SK-N-SH (cell line): ENCODE data around the gene SVBP. TPM values are rescaled to one million over a fixed set of nuclear protein-coding genes. Genes with fewer than 3 reads are reported as not detected.

Experiments
- CTCF ChIA-PET: fragments of 300-600, 350-600 bp; formaldehyde crosslinking; extraction: SDS; loops from one replicate; lab custom pipeline; 2021; lab: Yijun Ruan, JAX
- POLR2A ChIA-PET: fragments of 350-600 bp; sonication (Branson Sonifier 250); formaldehyde crosslinking; extraction: SDS; loops from one replicate; lab custom pipeline; 2020; ENCODE audit warnings: antibody characterized with exemption, inconsistent platforms; lab: Yijun Ruan, JAX
- DNase-seq: peaks from one replicate; pipeline ENCODE4 v3.0.0; 2012
- H2AFZ ChIP-seq: fragments of 200-600 bp; sonication (generic); 2 replicates; pipeline ENCODE4 v1.8.1; 2016; ENCODE audit warnings: antibody characterized with exemption, mild to moderate bottlenecking, low read depth
- H3F3A ChIP-seq: fragments of 200-600 bp; sonication (generic); replicated peaks from 2 replicates; pipeline ENCODE3; 2016; ENCODE audit warnings: antibody characterized with exemption, mild to moderate bottlenecking; ENCODE audit not compliant: insufficient read depth
- H3K27ac ChIP-seq, 2 experiments: fragments of 200-500 bp in 1 of 2; fragments of 200-600 bp in 1 of 2; sonication (Bioruptor generic) in 1 of 2; sonication (generic), shearing (Covaris generic) in 1 of 2; 2 replicates each; pipeline versions ENCODE4 v1.5.1 to v1.6.1; 2014 to 2016; ENCODE audit warnings: low read depth in 2 of 2, inconsistent platforms in 1 of 2, low read length in 1 of 2, mild to moderate bottlenecking in 1 of 2, mixed read lengths in 1 of 2
- H3K27me3 ChIP-seq: fragments of 200-600 bp; sonication (generic), shearing (Covaris generic); 2 replicates; pipeline ENCODE4 v1.6.1; 2016; ENCODE audit warnings: mixed run types; ENCODE audit not compliant: insufficient read depth
- H3K36me3 ChIP-seq, 2 experiments: fragments of 200-500 bp in 1 of 2; fragments of 200-600 bp in 1 of 2; sonication (Bioruptor generic) in 1 of 2; sonication (generic) in 1 of 2; replicated peaks in 1 of 2; 2 replicates each; pipeline versions ENCODE3 to v1.5.1; 2014 to 2016; ENCODE audit warnings: low read length in 1 of 2, mild to moderate bottlenecking in 1 of 2; ENCODE audit not compliant: insufficient read depth in 2 of 2, control insufficient read depth in 1 of 2
- H3K4me1 ChIP-seq, 2 experiments: fragments of 200-500 bp in 1 of 2; fragments of 200-600 bp in 1 of 2; sonication (Bioruptor generic) in 1 of 2; sonication (generic), shearing (Covaris generic) in 1 of 2; 2 replicates each; pipeline versions ENCODE4 v1.5.1 to v1.6.1; 2014 to 2016; ENCODE audit warnings: low read depth in 1 of 2, low read length in 1 of 2, mixed run types in 1 of 2; ENCODE audit not compliant: insufficient read depth in 2 of 2, control insufficient read depth in 1 of 2
- H3K4me2 ChIP-seq: fragments of 200-600 bp; sonication (generic), shearing (Covaris generic); 2 replicates; pipeline ENCODE4 v1.6.1; 2017; ENCODE audit warnings: mixed run types
- H3K4me3 ChIP-seq, 2 experiments: fragments of 200-500 bp in 1 of 2; fragments of 200-600 bp in 1 of 2; sonication (Bioruptor generic) in 1 of 2; sonication (generic), shearing (Covaris generic) in 1 of 2; 2 replicates each; pipeline versions ENCODE4 v1.5.1 to v1.8.1; 2014 to 2016; ENCODE audit warnings: low read depth in 2 of 2, inconsistent platforms in 1 of 2, low read length in 1 of 2, mild to moderate bottlenecking in 1 of 2, mixed read lengths in 1 of 2, moderate library complexity in 1 of 2
- H3K79me2 ChIP-seq: fragments of 200-600 bp; sonication (generic); 2 replicates; pipeline ENCODE4 v1.8.1; 2017; ENCODE audit warnings: mild to moderate bottlenecking; ENCODE audit not compliant: insufficient read depth
- H3K9ac ChIP-seq: fragments of 200-600 bp; sonication (generic); 2 replicates; pipeline ENCODE4 v1.6.1; 2017; ENCODE audit warnings: mixed run types
- H3K9me2 ChIP-seq: fragments of 200-600 bp; sonication (generic); 2 replicates; pipeline ENCODE4 v1.6.1; 2017; ENCODE audit warnings: mixed run types
- H3K9me3 ChIP-seq: fragments of 200-600 bp; sonication (generic); 2 replicates; pipeline ENCODE4 v1.6.1; 2017; ENCODE audit warnings: mixed run types, mild to moderate bottlenecking, moderate library complexity
- H4K20me1 ChIP-seq: fragments of 200-600 bp; sonication (generic); 2 replicates; pipeline ENCODE4 v1.6.1; 2017; ENCODE audit warnings: mild to moderate bottlenecking, mixed run types; ENCODE audit not compliant: insufficient read depth
- EP300 ChIP-seq, 2 experiments: IDR thresholded peaks; 2 replicates each; pipeline versions ENCODE4 v1.4.0 to v1.6.1; 2012; ENCODE audit warnings: borderline replicate concordance in 1 of 2, low read depth in 1 of 2, low read length in 1 of 2
- EZH2phosphoT487 ChIP-seq: fragments of 200-600 bp; sonication (generic); IDR thresholded peaks from 2 replicates; pipeline ENCODE4 v1.6.1; 2017; ENCODE audit warnings: low read depth, mixed run types, mild to moderate bottlenecking, antibody characterized with exemption, moderate library complexity, borderline replicate concordance
- FOSL2 ChIP-seq: IDR thresholded peaks from 2 replicates; pipeline ENCODE4 v1.4.0; 2012; ENCODE audit warnings: low read depth, mild to moderate bottlenecking, moderate library complexity, borderline replicate concordance
- FOXJ3 ChIP-seq: sonication (generic); formaldehyde crosslinking; IDR thresholded peaks from 2 replicates; pipeline ENCODE4 v1.5.1; 2020; ENCODE audit warnings: mild to moderate bottlenecking, missing genetic modification reagents
- MEF2A ChIP-seq: IDR thresholded peaks from 2 replicates; pipeline ENCODE4 v1.4.0; 2012; ENCODE audit warnings: low read depth, borderline replicate concordance
- MXI1 ChIP-seq: IDR thresholded peaks from 2 replicates; pipeline ENCODE4 v1.6.1; 2012; ENCODE audit warnings: mild to moderate bottlenecking, low read depth, low read length, improper control_type of control experiment
- SIN3A ChIP-seq: IDR thresholded peaks from 2 replicates; pipeline ENCODE4 v1.6.1; 2012; ENCODE audit warnings: low read depth, mild to moderate bottlenecking, low read length, moderate library complexity, borderline replicate concordance
- SMC3 ChIP-seq: IDR thresholded peaks from 2 replicates; pipeline ENCODE4 v1.6.1; 2012; ENCODE audit warnings: low read depth, low read length, improper control_type of control experiment
- TCF12 ChIP-seq: IDR thresholded peaks from 2 replicates; pipeline ENCODE4 v1.4.0; 2012
- YY1 ChIP-seq: IDR thresholded peaks from 2 replicates; pipeline ENCODE4 v1.4.0; 2012; ENCODE audit warnings: low read depth, mild to moderate bottlenecking
- WGBS: methylation state at CpG from one replicate; pipeline ENCODE4 v1.1.6; 2017; ENCODE audit warnings: low lambda C conversion rate; 5-methylcytosine and 5-hydroxymethylcytosine counted together
- polyA plus RNA-seq, 3 experiments: library from polyadenylated mRNA; depleted of rRNA; stranded (reverse); fragments of >200 nt; gene quantifications; 2 replicates each; pipeline ENCODE4 v1.2.3, GENCODE V29; 2012
- TF ChIP-seq, protein P1 (sequence below): IDR thresholded peaks from 2 replicates; pipeline ENCODE4; 2012
- TF ChIP-seq, protein P2 (sequence below): IDR thresholded peaks from 2 replicates; pipeline ENCODE4 v1.4.0; 2012; ENCODE audit warnings: low read depth, borderline replicate concordance

Gene SVBP
- polyA plus RNA-seq, 1 of the 3 experiments (the other 2 are of a cell fraction), result 18.6 TPM

DNA sequence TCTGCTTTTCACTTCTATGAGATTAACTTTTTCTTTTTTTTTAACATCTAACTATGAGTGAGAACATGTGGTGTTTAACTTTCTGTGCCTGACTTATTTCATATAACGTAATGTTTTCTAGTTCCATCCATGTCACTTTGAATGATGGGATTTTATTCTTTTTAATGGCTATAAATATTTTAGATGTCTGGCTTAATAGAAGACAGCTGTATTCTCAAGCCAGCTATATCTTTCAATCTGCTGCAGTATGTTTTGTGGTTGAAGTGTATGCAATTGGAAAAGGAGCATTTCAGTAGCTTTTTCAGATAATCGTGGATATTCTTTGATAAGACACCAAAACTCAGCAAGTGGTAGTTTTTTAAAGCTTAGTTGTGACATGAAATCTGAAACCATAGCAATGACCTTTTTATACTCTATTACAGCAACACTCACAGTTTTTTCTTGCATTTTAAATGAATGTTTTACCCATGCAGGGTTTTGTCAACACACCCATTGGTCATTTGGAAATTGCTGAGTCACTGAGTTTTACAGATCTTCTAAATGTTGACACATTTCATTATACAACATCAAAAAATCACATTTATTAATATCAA is 5.7 kb upstream of the SVBP start (continued):
- no peak for TF ChIP-seq FOXJ3 (CRISPR knock-in tag)
- TF ChIP-seq, protein P1, sequence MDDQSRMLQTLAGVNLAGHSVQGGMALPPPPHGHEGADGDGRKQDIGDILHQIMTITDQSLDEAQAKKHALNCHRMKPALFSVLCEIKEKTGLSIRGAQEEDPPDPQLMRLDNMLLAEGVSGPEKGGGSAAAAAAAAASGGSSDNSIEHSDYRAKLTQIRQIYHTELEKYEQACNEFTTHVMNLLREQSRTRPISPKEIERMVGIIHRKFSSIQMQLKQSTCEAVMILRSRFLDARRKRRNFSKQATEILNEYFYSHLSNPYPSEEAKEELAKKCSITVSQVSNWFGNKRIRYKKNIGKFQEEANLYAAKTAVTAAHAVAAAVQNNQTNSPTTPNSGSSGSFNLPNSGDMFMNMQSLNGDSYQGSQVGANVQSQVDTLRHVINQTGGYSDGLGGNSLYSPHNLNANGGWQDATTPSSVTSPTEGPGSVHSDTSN, result peak; percentile 87
- peak; percentile 96 for TF ChIP-seq TCF12
- TF ChIP-seq MEF2A, result no peak
- peak; percentile 64 to 66; a peak in 3 of 4 replicates for TF ChIP-seq EP300 (IDR thresholded peaks at IDR 0.05; ENCODE audit: borderline replicate concordance in 1 of 2, low read depth in 1 of 2, low read length in 1 of 2)
- no peak for TF ChIP-seq SMC3
- no peak for TF ChIP-seq FOSL2
- 0 out of 2 replicates have a peak, but pooled peaks have one; percentile 27 for TF ChIP-seq MXI1
- TF ChIP-seq SIN3A, result no peak
- TF ChIP-seq EZH2phosphoT487, result no peak
- TF ChIP-seq, all 33 proteins: peak for 10

DNA sequence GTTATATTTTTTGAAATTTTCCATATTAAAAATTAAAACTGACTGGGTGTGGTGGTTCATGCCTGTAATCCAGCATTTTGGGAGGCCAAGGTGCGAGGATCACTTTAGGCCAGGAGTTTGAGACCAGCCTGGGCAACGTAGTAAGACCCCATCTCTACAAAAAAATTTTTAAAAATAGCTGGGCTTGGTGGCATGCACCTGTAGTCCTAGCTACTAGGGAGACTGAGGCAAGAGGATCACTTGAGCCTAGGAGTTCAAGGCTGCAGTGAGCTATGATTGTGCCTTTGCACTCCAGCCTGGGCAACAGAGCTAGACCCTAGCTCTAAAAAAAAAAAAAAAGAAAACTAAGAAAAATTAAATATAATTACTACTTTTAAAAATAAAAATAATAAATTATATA is 4.5 kb upstream of the SVBP start:
- no peaks in the 10 kb centered on the region; the same call in 1 of the 2 replicates for H4K20me1 ChIP-seq
- peaks cover 19 to 23% of the 10 kb centered on the region in 2 experiments; a peak in 3 of 4 replicates for H3K4me1 ChIP-seq
- TF ChIP-seq, protein P2, sequence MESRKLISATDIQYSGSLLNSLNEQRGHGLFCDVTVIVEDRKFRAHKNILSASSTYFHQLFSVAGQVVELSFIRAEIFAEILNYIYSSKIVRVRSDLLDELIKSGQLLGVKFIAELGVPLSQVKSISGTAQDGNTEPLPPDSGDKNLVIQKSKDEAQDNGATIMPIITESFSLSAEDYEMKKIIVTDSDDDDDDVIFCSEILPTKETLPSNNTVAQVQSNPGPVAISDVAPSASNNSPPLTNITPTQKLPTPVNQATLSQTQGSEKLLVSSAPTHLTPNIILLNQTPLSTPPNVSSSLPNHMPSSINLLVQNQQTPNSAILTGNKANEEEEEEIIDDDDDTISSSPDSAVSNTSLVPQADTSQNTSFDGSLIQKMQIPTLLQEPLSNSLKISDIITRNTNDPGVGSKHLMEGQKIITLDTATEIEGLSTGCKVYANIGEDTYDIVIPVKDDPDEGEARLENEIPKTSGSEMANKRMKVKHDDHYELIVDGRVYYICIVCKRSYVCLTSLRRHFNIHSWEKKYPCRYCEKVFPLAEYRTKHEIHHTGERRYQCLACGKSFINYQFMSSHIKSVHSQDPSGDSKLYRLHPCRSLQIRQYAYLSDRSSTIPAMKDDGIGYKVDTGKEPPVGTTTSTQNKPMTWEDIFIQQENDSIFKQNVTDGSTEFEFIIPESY, result no peak
- TF ChIP-seq YY1, result no peak
- TF ChIP-seq, all 33 proteins: peak for 0
- Histone ChIP-seq H3K27ac (no peak overlapping the region), H3K4me2 (no peak overlapping the region), H3K9me3 (no peaks in the 10 kb centered on the region), H3K4me3 (no peak overlapping the region), H2AFZ (no peak overlapping the region), H3K79me2 (peaks cover 30% of the 10 kb centered on the region), H3K27me3 (no peaks in the 10 kb centered on the region), H3K9me2 (no peaks in the 10 kb centered on the region), H3F3A (peaks cover 5% of the 10 kb centered on the region), H3K36me3 (peaks cover 0 to 4% of the 10 kb centered on the region in 2 experiments), H3K9ac (no peak overlapping the region)
- ChIA-PET POLR2A (no interaction called here), CTCF (interaction anchor here (0.6 to 3.4 kb wide), 2 partner anchors 25 to 252 kb away, joined by 3 to 13 read pairs; partner anchors contain the start of gene ZNF691)
- 97% methylated on average over 2 of the region's 2 CpGs for WGBS
- DNase-seq, result no peak
